Neuronal stem cell (in vitro differentiated cells): ENCODE data around the gene ADAMTSL1. TPM values are rescaled to one million over a fixed set of nuclear protein-coding genes. Genes with fewer than 3 reads are reported as not detected.

Source experiments
- DNase-seq: peaks from one replicate; pipeline ENCODE4 v3.0.0-alpha.2; 2013; ENCODE audit warnings: low spot score
- H2AFZ ChIP-seq: one replicate; pipeline ENCODE4 v1.6.1; 2013; ENCODE audit warnings: mild to moderate bottlenecking, low read length, inconsistent platforms
- H2AK5ac ChIP-seq: 2 replicates; pipeline ENCODE4 v1.6.1; 2013; ENCODE audit warnings: low read depth, mild to moderate bottlenecking, inconsistent platforms, low read length, moderate library complexity, mixed read lengths
- H2BK120ac ChIP-seq: 2 replicates; pipeline ENCODE4 v1.6.1; 2013; ENCODE audit warnings: low read depth, mild to moderate bottlenecking, inconsistent platforms, low read length, moderate library complexity, mixed read lengths
- H2BK12ac ChIP-seq: one replicate; pipeline ENCODE4 v1.6.1; 2013; ENCODE audit warnings: low read length, inconsistent platforms
- H2BK15ac ChIP-seq: 2 replicates; pipeline ENCODE4 v1.6.1; 2013; ENCODE audit warnings: mild to moderate bottlenecking, low read length, inconsistent platforms, mixed read lengths
- H2BK5ac ChIP-seq: one replicate; pipeline ENCODE4 v1.6.1; 2013; ENCODE audit warnings: inconsistent platforms, mild to moderate bottlenecking, low read length, moderate library complexity
- H3K14ac ChIP-seq: one replicate; pipeline ENCODE4 v1.6.1; 2013; ENCODE audit warnings: low read length, inconsistent platforms
- H3K18ac ChIP-seq: 2 replicates; pipeline ENCODE4 v1.6.1; 2013; ENCODE audit warnings: low read length, inconsistent platforms
- H3K23ac ChIP-seq: 2 replicates; pipeline ENCODE4 v1.6.1; 2013; ENCODE audit warnings: low read depth, mild to moderate bottlenecking, mixed read lengths, low read length, inconsistent platforms; ENCODE audit not compliant: poor library complexity
- H3K27ac ChIP-seq: replicated peaks from 3 replicates; pipeline ENCODE4 v1.5.1; 2013; ENCODE audit warnings: low read length, inconsistent platforms
- H3K27me3 ChIP-seq, 3 experiments: 2 replicates each; pipeline ENCODE4 v1.6.1; 2013; ENCODE audit warnings: low read length in 3 of 3, mild to moderate bottlenecking in 2 of 3, inconsistent platforms in 1 of 3, low read depth in 1 of 3, mixed read lengths in 1 of 3, moderate library complexity in 1 of 3; ENCODE audit not compliant: control insufficient read depth in 3 of 3, insufficient read depth in 3 of 3
- H3K36me3 ChIP-seq, 2 donors: replicated peaks in 1 of 2; 2 replicates each; pipeline ENCODE4 v1.6.1; 2013; ENCODE audit warnings: low read length in 2 of 2; ENCODE audit not compliant: control insufficient read depth in 2 of 2, insufficient read depth in 2 of 2
- H3K4ac ChIP-seq: 2 replicates; pipeline ENCODE4 v1.6.1; 2013; ENCODE audit warnings: inconsistent platforms, mild to moderate bottlenecking, low read length, moderate library complexity
- H3K4me1 ChIP-seq, 2 donors: 1 replicate in 1 of 2; 2 replicates in 1 of 2; pipeline ENCODE4 v1.6.1; 2013; ENCODE audit warnings: low read length in 2 of 2, low read depth in 1 of 2; ENCODE audit not compliant: control insufficient read depth in 2 of 2, insufficient read depth in 1 of 2
- H3K4me2 ChIP-seq: one replicate; pipeline ENCODE4 v1.6.1; 2013; ENCODE audit warnings: mild to moderate bottlenecking, low read length, inconsistent platforms; ENCODE audit not compliant: insufficient read depth, poor library complexity, severe bottlenecking
- H3K4me3 ChIP-seq, 2 donors: 2 replicates each; pipeline ENCODE4 v1.5.1; 2013; ENCODE audit warnings: low read length in 2 of 2, mild to moderate bottlenecking in 2 of 2, inconsistent platforms in 1 of 2, moderate library complexity in 1 of 2
- H3K79me1 ChIP-seq: one replicate; pipeline ENCODE4 v1.6.1; 2013; ENCODE audit warnings: low read depth, mild to moderate bottlenecking, inconsistent platforms, low read length, moderate library complexity
- H3K9ac ChIP-seq: one replicate; pipeline ENCODE4 v1.6.1; 2013; ENCODE audit warnings: mild to moderate bottlenecking, low read depth, low read length, inconsistent platforms; ENCODE audit not compliant: poor library complexity
- H3K9me3 ChIP-seq, 2 donors: replicated peaks in 1 of 2; 2 replicates each; pipeline versions ENCODE3 to v1.6.1; 2013; ENCODE audit warnings: low read length in 2 of 2, mild to moderate bottlenecking in 2 of 2, inconsistent platforms in 1 of 2, low read depth in 1 of 2, mixed read lengths in 1 of 2, moderate library complexity in 1 of 2; ENCODE audit not compliant: control insufficient read depth in 2 of 2, insufficient read depth in 1 of 2
- H4K8ac ChIP-seq: one replicate; pipeline ENCODE4 v1.6.1; 2013; ENCODE audit warnings: low read depth, mild to moderate bottlenecking, inconsistent platforms, low read length, moderate library complexity
- H4K91ac ChIP-seq: one replicate; pipeline ENCODE4 v1.6.1; 2013; ENCODE audit warnings: low read length, low read depth, mild to moderate bottlenecking, inconsistent platforms; ENCODE audit not compliant: poor library complexity
- WGBS, 2 donors: extraction: QIAGEN DNeasy Blood & Tissue Kit; methylation state at CpG; one replicate each; pipeline ENCODE4 v1.1.7; 2013; ENCODE audit warnings: missing lambda C conversion rate in 2 of 2, mixed read lengths in 1 of 2; ENCODE audit not compliant: insufficient read length in 2 of 2, insufficient replicate concordance in 1 of 2; ENCODE audit errors: extremely low coverage in 2 of 2; 5-methylcytosine and 5-hydroxymethylcytosine counted together
- polyA plus RNA-seq, 2 experiments: library from polyadenylated mRNA; stranded (reverse); fragments of 200-250 nt; gene quantifications; one replicate each; pipeline ENCODE4 v1.2.3, GENCODE V29; 2013

Gene ADAMTSL1
- 0.26 TPM for polyA plus RNA-seq (2013, experiment 1 of 2)
- 0.28 TPM for polyA plus RNA-seq (2013, experiment 2 of 2)

- Histone ChIP-seq H3K18ac (peak within 1 kb of the TSS; percentile 55), H2BK12ac (no peak within 1 kb of the TSS), H3K4me3 (peak within 1 kb of the TSS; percentile 49 to 71), H3K9ac (no peak within 1 kb of the TSS), H3K14ac (no peak within 1 kb of the TSS), H3K36me3 (no peaks in the 10 kb centered on the region), H3K4ac (no peak within 1 kb of the TSS), H2BK120ac (no peak within 1 kb of the TSS), H4K91ac (no peak within 1 kb of the TSS), H3K23ac (no peak within 1 kb of the TSS), H2BK5ac (no peak within 1 kb of the TSS), H2AFZ (peak within 1 kb of the TSS; percentile 84), H3K4me2 (peak within 1 kb of the TSS; percentile 81), H2BK15ac (no peak within 1 kb of the TSS), H3K27me3 (peaks cover 0 to 3% (median 0%) of the 10 kb centered on the region in 3 experiments), H3K9me3 (peaks cover 4% of the 10 kb centered on the region in 2 donors), H3K27ac (peak within 1 kb of the TSS; percentile 53), H3K4me1 (peaks cover 5 to 17% of the 10 kb centered on the region in 2 donors), H3K79me1 (no peaks in the 10 kb centered on the region), H2AK5ac (no peak within 1 kb of the TSS), H4K8ac (no peak within 1 kb of the TSS)
- DNase-seq: peak; percentile 74
- no CpG with 5 or more reads among the region's 13 CpGs for WGBS, 2 donors
These were observed at the start of gene ADAMTSL1 for GRCh38 chr9:18473652-18474279. Gene ADAMTSL1 (plus strand): TSS chr9:18474153. CDS start chr9:18474233, 80 bp downstream.

- no peak overlapping the region for H3K4me3 ChIP-seq
- no peak overlapping the region for H3K23ac ChIP-seq
- peaks cover 0 to 2% (median 0%) of the 10 kb centered on the region in 3 experiments for H3K27me3 ChIP-seq
- H3K79me1 ChIP-seq: no peaks in the 10 kb centered on the region
- H3K14ac ChIP-seq: no peak overlapping the region
- H4K91ac ChIP-seq: no peak overlapping the region
- no peak overlapping the region for H3K4ac ChIP-seq
- H3K27ac ChIP-seq: no peak overlapping the region
- no peak for DNase-seq
- WGBS, 2 donors: no CpG with 5 or more reads among the region's 4 CpGs
- no peak overlapping the region for H2AFZ ChIP-seq
- H2BK120ac ChIP-seq: no peak overlapping the region
- H2BK12ac ChIP-seq: no peak overlapping the region
- no peak overlapping the region for H3K9ac ChIP-seq
- H3K18ac ChIP-seq: no peak overlapping the region
- peaks cover 0 to 2% of the 10 kb centered on the region in 2 donors for H3K4me1 ChIP-seq
- H4K8ac ChIP-seq: no peak overlapping the region
- no peak overlapping the region for H2AK5ac ChIP-seq
- H2BK5ac ChIP-seq: no peak overlapping the region
- H3K4me2 ChIP-seq: no peak overlapping the region
- H3K36me3 ChIP-seq: no peaks in the 10 kb centered on the region
- no peak overlapping the region for H2BK15ac ChIP-seq
- H3K9me3 ChIP-seq: no peaks in the 10 kb centered on the region
These were observed 46.3 kb upstream of the ADAMTSL1 start for GRCh38 chr9:18427691-18428090.

- Histone ChIP-seq H4K91ac (no peak overlapping the region), H2AK5ac (no peak overlapping the region), H3K4me1 (peaks cover 0 to 2% of the 10 kb centered on the region in 2 donors), H3K27me3 (no peaks in the 10 kb centered on the region), H3K4ac (no peak overlapping the region), H3K9me3 (no peaks in the 10 kb centered on the region), H2BK120ac (no peak overlapping the region), H3K27ac (no peak overlapping the region), H2BK5ac (no peak overlapping the region), H3K9ac (no peak overlapping the region), H3K4me3 (no peak overlapping the region), H3K36me3 (no peaks in the 10 kb centered on the region), H2AFZ (no peak overlapping the region), H4K8ac (no peak overlapping the region), H3K18ac (no peak overlapping the region), H2BK15ac (no peak overlapping the region), H3K23ac (no peak overlapping the region), H3K4me2 (no peak overlapping the region), H3K79me1 (no peaks in the 10 kb centered on the region), H3K14ac (no peak overlapping the region), H2BK12ac (no peak overlapping the region)
- DNase-seq: no peak
- WGBS, 2 donors: no CpG with 5 or more reads among the region's 3 CpGs
These were observed 45.3 kb upstream of the ADAMTSL1 start for GRCh38 chr9:18428661-18429060.

- no peak overlapping the region for H3K27ac ChIP-seq
- no peak overlapping the region for H2AK5ac ChIP-seq
- WGBS, 2 donors: no CpG with 5 or more reads among the region's 2 CpGs
- H3K14ac ChIP-seq: no peak overlapping the region
- no peak overlapping the region for H3K23ac ChIP-seq
- H3K9me3 ChIP-seq: no peaks in the 10 kb centered on the region
- H3K4me3 ChIP-seq: no peak overlapping the region
- no peak overlapping the region for H4K8ac ChIP-seq
- H2BK12ac ChIP-seq: no peak overlapping the region
- no peak overlapping the region for H3K9ac ChIP-seq
- H3K18ac ChIP-seq: no peak overlapping the region
- no peak overlapping the region for H2BK120ac ChIP-seq
- H3K36me3 ChIP-seq: no peaks in the 10 kb centered on the region
- H3K27me3 ChIP-seq: no peaks in the 10 kb centered on the region
- no peak overlapping the region for H2AFZ ChIP-seq
- no peaks in the 10 kb centered on the region for H3K79me1 ChIP-seq
- H3K4me2 ChIP-seq: no peak overlapping the region
- no peak overlapping the region for H3K4ac ChIP-seq
- H2BK15ac ChIP-seq: no peak overlapping the region
- H4K91ac ChIP-seq: no peak overlapping the region
- H3K4me1 ChIP-seq: peaks cover 0 to 2% of the 10 kb centered on the region in 2 donors
- H2BK5ac ChIP-seq: no peak overlapping the region
- DNase-seq: no peak
These were observed 44.9 kb upstream of the ADAMTSL1 start for GRCh38 chr9:18429070-18429469.
